Right ventricle myocardium inferior (tissue), 1 donor: ENCODE measurements around the gene IDI1. TPM values are rescaled to one million over a fixed set of nuclear protein-coding genes. Genes with fewer than 3 reads are reported as not detected.

Experiments used
- ATAC-seq: fragments of 200-7000 bp; cut with Tn5 transposase; one replicate; pipeline ENCODE4 v1.9.1; 2020; ENCODE audit warnings: mild to moderate bottlenecking, moderate library complexity
- DNase-seq: peaks from one replicate; pipeline ENCODE4 v3.0.0; 2021; ENCODE audit errors: missing footprints
- intact Hi-C: fragments of 100-400 bp; cut with DNase I; formaldehyde crosslinking; loops from one replicate; pipeline ENCODE4 v1.11.0; 2022
- total RNA-seq: library from RNA; stranded (reverse); fragmentation: NEBNext Ultra II Directional; extraction: Animal tissue kit (Norgen Biotek cat#: 25700); gene quantifications from one replicate; pipeline ENCODE4 v1.2.1, GENCODE V29; 2021
- donor health status: DM: no; HTN: yes; CAD: no; lungs with severe emphysema.

IDI1 gene
- total RNA-seq, 1 donor from 2014 or later = 14.6 TPM

DNA sequence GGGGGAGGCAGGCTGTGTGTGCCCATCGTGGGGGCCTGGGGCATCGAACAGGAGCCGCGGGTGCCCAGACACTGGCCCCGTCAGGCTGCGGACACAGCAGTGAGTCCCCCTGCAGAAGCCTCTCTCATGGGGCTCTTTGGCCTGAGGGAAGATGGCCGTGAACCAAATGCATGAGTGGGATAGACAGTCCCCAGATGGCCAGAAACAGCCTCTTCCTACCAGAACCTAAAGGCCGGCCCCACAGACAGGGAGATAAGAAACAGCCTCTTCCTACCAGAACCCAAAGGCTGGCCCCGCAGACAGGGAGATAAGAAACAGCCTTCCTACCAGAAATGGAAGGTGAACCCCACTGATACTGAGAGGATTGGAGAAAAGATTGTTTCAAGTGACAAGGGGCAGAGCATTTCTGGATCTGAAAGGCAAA, 39.8 kb downstream of the IDI1 start:
- ATAC-seq (no peak), DNase-seq (no peak)
- intact Hi-C loops = no loop called here

DNA sequence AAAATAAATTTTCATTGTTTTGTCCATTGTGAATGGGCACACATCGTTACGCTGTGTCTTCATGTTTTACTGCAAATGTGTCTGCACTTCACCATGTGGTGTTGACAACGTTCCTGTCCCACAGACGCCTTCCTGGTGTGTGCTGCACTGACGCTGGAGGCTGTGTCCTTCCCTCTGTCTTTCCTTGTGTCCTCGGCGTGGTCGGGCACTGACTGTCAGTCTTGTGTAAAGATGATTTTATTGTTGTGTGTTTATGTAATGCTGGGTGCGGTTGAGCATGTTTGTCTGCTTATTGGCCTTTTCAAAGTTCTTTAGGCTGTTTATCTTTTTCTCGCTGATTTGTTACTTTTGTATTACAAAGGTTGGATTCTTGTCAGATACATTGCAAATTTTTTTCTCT, 41.3 kb downstream of the IDI1 start:
- intact Hi-C loops = no loop called here
- ATAC-seq (no peak), DNase-seq (no peak)

DNA sequence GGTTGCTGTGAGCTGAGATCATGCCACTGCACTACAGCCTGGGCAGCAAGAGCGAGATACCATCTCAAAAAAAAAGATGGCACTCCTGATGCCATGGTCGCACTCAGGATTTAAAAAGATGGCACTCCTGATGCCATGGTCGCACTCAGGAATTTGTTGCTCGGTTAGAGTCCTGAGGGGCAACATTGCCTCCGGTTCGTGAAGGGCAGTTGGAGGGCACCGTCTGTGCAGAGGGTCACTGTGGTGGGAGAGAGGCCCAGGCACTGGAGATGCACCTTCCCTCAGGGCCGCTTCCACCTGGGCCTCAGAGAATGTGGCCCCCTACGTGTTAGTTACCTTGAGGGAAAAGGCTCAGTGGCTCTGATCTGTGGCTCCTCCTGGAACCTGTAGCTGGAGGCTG, 42.3 kb downstream of the IDI1 start:
- ATAC-seq (no peak), DNase-seq (no peak)
- intact Hi-C loops = no loop called here

DNA sequence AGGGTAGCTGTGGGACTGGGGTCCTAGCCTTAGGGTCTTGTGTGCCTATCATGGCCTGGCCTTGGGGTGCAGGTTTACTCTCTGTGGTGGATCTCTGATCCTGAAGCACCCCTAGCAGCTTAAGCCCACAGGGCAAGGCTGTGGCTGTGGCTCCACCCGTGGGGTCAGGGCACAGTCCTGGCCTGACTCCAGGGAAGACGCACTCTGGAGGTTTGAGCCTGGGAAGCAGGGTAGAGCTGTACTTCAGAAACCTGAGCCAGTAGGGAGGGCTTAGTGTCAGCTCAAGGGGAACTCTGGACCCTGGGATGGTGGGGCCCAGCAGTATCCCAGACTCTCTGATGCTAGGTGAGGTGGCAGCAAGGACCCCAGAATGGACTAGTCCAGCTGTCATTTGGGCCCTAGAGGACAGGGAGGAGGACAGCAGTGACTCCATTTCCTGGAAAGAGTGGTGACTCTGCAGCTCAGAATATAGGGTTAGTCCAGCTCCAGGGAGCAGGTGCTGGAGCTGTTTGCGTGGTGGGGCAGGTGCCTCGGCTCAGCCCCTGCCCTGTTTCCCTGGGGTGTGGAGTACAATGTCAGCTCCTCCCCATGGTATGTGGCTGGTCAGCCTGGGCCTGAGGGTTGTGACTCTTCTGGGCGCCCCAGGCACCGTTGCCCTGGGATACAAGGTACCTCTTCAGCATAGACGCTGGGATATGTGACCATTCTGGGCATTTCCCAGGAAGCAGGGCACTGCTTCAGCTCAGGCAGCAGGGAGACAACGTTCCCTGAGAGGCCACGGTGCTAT, 44.8 kb downstream of the IDI1 start:
- DNase-seq (no peak), ATAC-seq (no peak)
- intact Hi-C loops = no loop called here

DNA sequence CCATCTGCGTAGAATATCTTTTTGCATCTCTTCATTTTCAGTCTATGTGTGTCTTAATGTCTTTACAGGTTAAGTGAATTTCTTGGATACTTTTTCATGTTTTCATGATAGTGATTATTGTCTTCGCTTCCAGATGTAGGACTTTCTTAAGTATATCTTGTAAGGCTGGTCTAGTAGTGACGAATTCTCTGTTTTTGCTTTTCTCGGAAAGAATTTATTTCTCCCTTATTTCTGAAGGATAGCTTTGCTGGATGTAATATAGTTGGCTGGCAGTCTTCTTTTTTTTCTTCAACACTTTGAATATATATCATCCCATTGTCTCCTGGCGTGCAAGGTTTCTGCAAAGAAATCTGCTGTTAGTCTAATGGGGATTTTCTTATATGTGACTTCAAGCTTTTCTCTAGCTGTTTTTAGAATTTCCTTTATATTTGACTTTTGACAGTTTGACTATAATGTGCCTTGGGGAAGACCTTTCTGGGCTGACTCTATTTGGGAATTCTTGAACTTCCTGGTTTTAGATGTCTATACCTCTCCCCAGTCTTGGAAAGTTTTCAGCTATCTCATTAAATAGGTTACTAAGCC, 46.4 kb downstream of the IDI1 start:
- ATAC-seq = no peak
- intact Hi-C loops = no loop called here
- no peak for DNase-seq

DNA sequence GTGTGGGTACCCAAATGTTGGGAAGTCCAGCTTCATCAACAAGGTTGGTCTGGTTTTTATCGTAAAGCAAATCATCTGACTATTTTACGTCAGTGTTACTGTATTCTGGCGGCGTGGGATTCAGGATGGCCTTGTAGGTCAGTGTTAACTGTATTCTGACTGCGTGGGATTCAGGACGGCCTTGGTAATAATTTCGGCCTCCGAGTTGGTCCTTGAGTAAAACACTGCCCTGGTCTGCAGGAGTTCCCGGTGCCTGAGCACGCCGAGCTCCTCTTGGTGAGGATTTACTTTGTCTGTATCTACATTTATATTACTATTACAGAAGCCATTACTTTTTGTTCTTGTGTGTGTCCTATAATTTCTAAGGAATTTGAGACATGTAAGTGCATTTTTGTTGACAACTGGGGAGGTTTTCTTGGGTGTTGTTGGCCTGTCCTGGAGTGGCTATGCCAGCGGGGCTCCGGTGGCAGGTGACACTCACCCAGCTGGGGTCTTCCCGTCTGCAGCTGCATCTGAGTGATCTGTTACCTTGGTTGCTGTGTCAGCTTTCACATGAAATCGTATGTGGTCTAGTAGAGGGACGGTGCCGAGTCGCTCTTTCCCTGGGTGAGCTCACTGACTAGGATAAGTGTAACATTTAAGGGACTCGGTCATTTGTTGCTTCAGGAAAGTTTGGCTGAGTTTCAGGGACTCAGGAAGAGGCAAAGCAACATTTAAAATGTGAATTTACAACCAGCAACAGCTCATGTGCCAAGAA, 51.5 kb downstream of the IDI1 start:
- no peak for DNase-seq
- intact Hi-C loops = no loop called here
- ATAC-seq = no peak

DNA sequence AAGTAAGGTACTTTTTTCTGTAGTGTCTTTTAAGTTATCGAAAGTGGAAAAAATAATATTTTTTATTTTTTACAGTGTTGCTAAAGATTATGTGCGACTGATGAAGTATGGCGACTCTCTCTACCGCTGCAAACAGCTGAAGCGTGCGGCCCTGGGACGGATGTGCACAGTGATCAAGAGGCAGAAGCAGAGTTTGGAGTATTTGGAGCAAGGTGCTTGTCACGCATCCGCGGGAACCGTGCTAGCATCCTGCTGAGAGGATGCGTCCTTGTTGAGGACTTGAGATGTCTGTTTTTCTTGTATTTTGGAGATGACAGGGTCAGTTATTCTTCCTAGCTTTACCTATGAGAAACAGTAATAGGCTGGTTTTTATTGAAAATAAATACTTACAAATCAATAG, 52.9 kb downstream of the IDI1 start:
- intact Hi-C loops = no loop called here
- ATAC-seq = no peak
- DNase-seq = no peak

DNA sequence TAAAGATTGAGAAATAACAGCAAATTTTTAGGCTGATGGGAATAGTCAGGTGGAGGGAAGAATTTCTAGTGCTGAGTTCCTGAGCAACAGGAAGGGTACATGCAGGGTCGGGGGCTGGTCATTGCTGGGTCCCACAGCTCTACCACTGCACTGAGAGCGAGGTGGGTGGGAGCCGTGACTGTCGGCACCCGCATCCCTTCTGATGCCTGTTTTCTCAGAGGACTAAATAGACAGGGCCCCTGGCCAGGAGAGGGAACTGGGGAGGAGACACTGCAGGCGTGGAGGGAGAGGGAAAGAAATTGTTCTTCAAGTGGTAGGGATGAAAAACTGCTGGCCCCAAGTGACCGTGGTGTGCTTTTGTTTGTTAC, 53.4 kb downstream of the IDI1 start:
- DNase-seq = no peak
- peak; percentile 23 for ATAC-seq
- intact Hi-C loops = no loop called here

DNA sequence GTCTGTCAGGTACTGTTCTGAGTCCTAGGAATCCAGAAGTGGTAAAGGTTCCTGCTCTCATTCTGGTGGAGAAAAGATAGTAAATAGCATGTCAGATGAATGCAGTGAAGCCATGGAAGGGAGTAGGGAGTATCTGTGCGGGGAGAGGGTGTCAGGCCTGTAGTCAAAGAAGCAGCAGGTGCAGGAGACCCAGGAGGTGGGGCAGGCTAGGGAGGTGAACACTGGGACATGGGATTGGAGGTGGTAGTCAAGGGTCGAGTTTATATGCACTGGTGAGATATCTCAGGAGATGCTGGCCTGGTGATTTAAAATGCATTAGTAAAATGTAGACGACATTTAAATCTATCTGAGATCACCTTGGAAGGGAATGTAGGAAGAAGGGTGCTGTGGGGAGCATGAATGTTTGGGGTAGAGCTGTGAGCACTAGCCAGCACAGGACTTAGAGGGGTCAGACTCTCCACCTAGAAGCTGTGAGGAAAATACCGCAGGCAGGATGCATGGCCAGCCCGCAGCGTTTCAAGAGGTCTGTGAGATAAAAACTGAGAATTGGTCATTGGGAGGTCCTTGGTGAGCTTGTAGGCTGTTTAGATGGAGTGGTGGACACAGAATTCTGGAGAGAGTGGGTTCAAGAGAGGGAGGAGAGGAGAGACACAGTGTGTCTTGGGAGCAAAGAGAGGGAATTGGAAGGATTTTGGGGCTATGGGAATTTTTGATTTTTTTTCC, 53.9 kb downstream of the IDI1 start:
- intact Hi-C loops = no loop called here
- DNase-seq = no peak
- ATAC-seq = no peak

DNA sequence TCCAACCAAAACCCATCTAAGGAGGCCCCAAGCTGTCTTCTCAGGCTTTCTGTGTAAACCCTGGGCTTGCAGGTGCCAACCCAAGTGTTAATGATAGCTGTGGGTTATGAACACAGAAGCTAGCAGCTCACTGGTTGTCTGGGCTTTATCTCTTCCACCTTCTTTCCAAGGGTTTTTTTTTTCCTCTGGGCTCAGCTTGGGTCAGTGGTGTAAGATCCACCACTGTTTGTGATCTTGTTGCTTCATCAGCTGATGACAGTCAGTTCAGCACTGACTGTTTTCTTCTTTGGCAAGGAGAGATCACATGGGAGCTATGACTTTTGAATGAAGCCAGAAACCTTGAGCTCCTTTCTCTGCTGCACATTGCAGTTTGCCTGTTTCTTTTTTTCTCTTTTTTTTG, 56.0 kb downstream of the IDI1 start:
- intact Hi-C loops = no loop called here
- ATAC-seq (no peak), DNase-seq (no peak)

DNA sequence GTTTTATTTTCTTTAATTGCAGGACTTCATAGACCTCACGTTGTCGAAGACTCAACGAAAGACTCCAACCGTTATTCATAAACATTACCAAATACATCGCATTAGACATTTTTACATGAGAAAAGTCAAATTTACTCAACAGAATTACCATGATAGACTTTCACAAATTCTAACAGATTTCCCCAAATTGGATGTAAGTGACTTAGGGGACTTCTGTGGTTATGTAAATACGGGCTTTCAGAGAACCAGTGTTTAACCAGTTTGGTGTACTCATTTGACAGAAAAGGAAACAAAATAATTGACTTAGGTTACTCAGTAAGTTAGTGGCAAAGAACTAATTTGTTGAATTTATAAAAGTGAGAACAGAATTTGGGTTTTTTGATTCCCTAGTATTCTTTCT, 56.5 kb downstream of the IDI1 start:
- ATAC-seq (no peak), DNase-seq (no peak)
- intact Hi-C loops = no loop called here

DNA sequence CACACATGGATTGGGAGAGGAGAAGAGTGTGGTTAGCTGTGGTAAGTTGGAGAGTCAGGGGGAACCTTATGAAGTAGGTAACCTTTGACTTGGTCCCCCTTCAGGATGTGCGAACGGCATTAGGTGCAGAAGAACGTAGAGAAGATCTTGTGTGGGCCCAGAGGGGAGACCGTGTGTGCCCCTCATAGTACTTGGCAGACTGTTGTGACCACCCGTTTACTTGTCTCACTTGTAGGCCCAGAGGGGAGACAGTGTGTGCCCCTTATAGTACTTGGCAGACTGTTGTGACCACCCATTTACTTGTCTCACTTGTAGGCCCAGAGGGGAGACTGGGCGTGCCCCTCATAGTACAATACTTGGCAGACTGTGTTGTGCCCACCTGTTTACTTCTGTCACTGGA, 58.1 kb downstream of the IDI1 start:
- no peak for ATAC-seq
- no peak for DNase-seq
- intact Hi-C loops = no loop called here

Other genes with a start within 250 kb of the IDI1 start
- 58.9 TPM for gene LARP4B, start 117.4 kb downstream of the IDI1 start, total RNA-seq
- 29.3 TPM for gene GTPBP4, start 60.7 kb downstream of the IDI1 start, total RNA-seq
- 0.30 TPM for gene IDI2, start 23.3 kb downstream of the IDI1 start, total RNA-seq
- gene WDR37, start 7.3 kb upstream of the IDI1 start, total RNA-seq = 28.9 TPM